PFSK-1 (cell line): ENCODE measurements around the gene ARV1.

Experiments used
- FOXP2 ChIP-seq: optimal IDR thresholded peaks from 2 replicates; pipeline ENCODE3; 2011; ENCODE audit warnings: borderline replicate concordance, control low read depth, inconsistent platforms; ENCODE audit not compliant: insufficient read depth; ENCODE audit errors: extremely low read length, extremely low read depth
- POLR2AphosphoS5 ChIP-seq: IDR thresholded peaks from 2 replicates; pipeline ENCODE4 v1.6.1; 2012; ENCODE audit warnings: low read depth, mild to moderate bottlenecking, control low read depth, low read length, moderate library complexity
- REST ChIP-seq, 2 experiments: IDR thresholded peaks; 2 replicates each; pipeline versions ENCODE4 v1.6.1 to v1.8.0; 2011 to 2012; ENCODE audit warnings: low read depth in 2 of 2, low read length in 2 of 2, control low read depth in 1 of 2, inconsistent platforms in 1 of 2, mild to moderate bottlenecking in 1 of 2, moderate library complexity in 1 of 2; ENCODE audit not compliant: insufficient read depth in 1 of 2
- SIN3A ChIP-seq: IDR thresholded peaks from 2 replicates; pipeline ENCODE4 v1.6.1; 2012; ENCODE audit warnings: mild to moderate bottlenecking, low read length, moderate library complexity, borderline replicate concordance; ENCODE audit not compliant: insufficient read depth
- TAF1 ChIP-seq: IDR thresholded peaks from 2 replicates; pipeline ENCODE4 v1.6.1; 2012; ENCODE audit warnings: low read length, control low read depth, borderline replicate concordance; ENCODE audit not compliant: insufficient read depth

ARV1 gene

GRCh38 chr1:231045286-231045685 is 66.4 kb downstream of the ARV1 start:
- TF ChIP-seq TAF1 (no peak), FOXP2 (no peak), REST (IDR thresholded peaks at IDR 0.05; ENCODE audit: insufficient read depth in 1 of 2, low read depth in 2 of 2, low read length in 2 of 2) (no peak), POLR2AphosphoS5 (no peak), SIN3A (no peak)

- TF ChIP-seq FOXP2: no peak
- TF ChIP-seq SIN3A: no peak
- no peak for TF ChIP-seq POLR2AphosphoS5
Observed at GRCh38 chr1:231046730-231047395, 68.0 kb downstream of the ARV1 start.

GRCh38 chr1:231049121-231049979 is 70.5 kb downstream of the ARV1 start:
- no peak for TF ChIP-seq REST (IDR thresholded peaks at IDR 0.05; ENCODE audit: insufficient read depth in 1 of 2, low read depth in 2 of 2, low read length in 2 of 2)
- no peak for TF ChIP-seq SIN3A
- TF ChIP-seq TAF1: no peak
- TF ChIP-seq FOXP2: no peak
- TF ChIP-seq POLR2AphosphoS5: no peak
